Measurements from ENCODE around the gene GREM1. TPM values are rescaled to one million over a fixed set of nuclear protein-coding genes. Genes with fewer than 3 reads are reported as not detected.

Gene GREM1
- total and polyA plus RNA-seq, 2 of the 8 experiments (the other 6 are each of a cell fraction or from before 2014, with no cell fraction given), result 0.12 to 1.1 TPM

GRCh38 chr15:32767236-32767635 lies 49.4 kb downstream of the GREM1 start:
- CTCF ChIA-PET (ENCODE audit: partially characterized antibody), result no interaction called here
- H3K14ac ChIP-seq (ENCODE audit: insufficient read length), result no peak overlapping the region
- no peak overlapping the region for H2AK5ac ChIP-seq (ENCODE audit: low read depth, low read length)
- H2BK15ac ChIP-seq (ENCODE audit: low read length), result no peak overlapping the region
- H2AFZ ChIP-seq (ENCODE audit: low read length), result no peak overlapping the region
- H2BK5ac ChIP-seq (ENCODE audit: low read depth, low read length), result no peak overlapping the region
- no peaks in the 10 kb centered on the region for H3K36me3 ChIP-seq (ENCODE audit: control insufficient read depth in 2 of 4, insufficient read depth in 4 of 4, low read length in 3 of 4)
- no peak overlapping the region for H3K18ac ChIP-seq (ENCODE audit: extremely low read depth, low read length)
- H3K79me1 ChIP-seq (ENCODE audit: low read depth, low read length), result no peaks in the 10 kb centered on the region
- H4K5ac ChIP-seq (ENCODE audit: insufficient read length, low read depth, low read length), result no peak overlapping the region
- POLR2A ChIA-PET (ENCODE audit: partially characterized antibody), result no interaction called here
- no peak for DNase-seq (ENCODE audit: low read depth in 1 of 2, low spot score in 2 of 2)
- H3K9me3 ChIP-seq (ENCODE audit: insufficient read depth in 2 of 2, low read depth in 1 of 2, low read length in 1 of 2), result no peaks in the 10 kb centered on the region
- no peak overlapping the region for H3K27ac ChIP-seq (ENCODE audit: low read depth, low read length)
- H3K56ac ChIP-seq (replicated peaks; ENCODE audit: insufficient read length, low read depth, low read length), result no peak overlapping the region
- no peak overlapping the region for H3K9ac ChIP-seq (replicated peaks in 1 of 4; ENCODE audit: extremely low read depth in 1 of 4, low read depth in 3 of 4, low read length in 3 of 4)
- H3K27me3 ChIP-seq (replicated peaks in 1 of 4; ENCODE audit: control insufficient read depth in 3 of 4, extremely low read depth in 1 of 4, insufficient read depth in 3 of 4, low read length in 3 of 4), result no peaks in the 10 kb centered on the region
- H3K4me1 ChIP-seq (replicated peaks in 1 of 4; ENCODE audit: control insufficient read depth in 3 of 4, insufficient read depth in 4 of 4, low read length in 3 of 4), result no peaks in the 10 kb centered on the region
- H3K23me2 ChIP-seq (ENCODE audit: low read depth, low read length), result no peaks in the 10 kb centered on the region
- no peak overlapping the region for H3K4me2 ChIP-seq (ENCODE audit: insufficient read depth in 1 of 2, low read depth in 2 of 2, low read length in 2 of 2)
- H3K4ac ChIP-seq (replicated peaks; ENCODE audit: insufficient read length, low read depth, low read length), result no peak overlapping the region
- no peak overlapping the region for H3K23ac ChIP-seq (ENCODE audit: insufficient read length)
- 91% methylated on average over 1 of the region's 1 CpG; no CpG with 5 or more reads in 1 of the 2 experiments for WGBS, 2 experiments (ENCODE audit: extremely low coverage in 1 of 2, insufficient coverage in 1 of 2, insufficient read length in 1 of 2, insufficient replicate concordance in 2 of 2, low coverage in 1 of 2, low lambda C conversion rate in 2 of 2, missing lambda C conversion rate in 1 of 2)
- H2BK120ac ChIP-seq (replicated peaks; ENCODE audit: low read depth, low read length), result no peak overlapping the region
- no peak overlapping the region for H2BK12ac ChIP-seq (ENCODE audit: low read depth, low read length)
- no peaks in the 10 kb centered on the region for H3K79me2 ChIP-seq (ENCODE audit: control insufficient read depth in 1 of 2, insufficient read depth in 2 of 2, low read length in 2 of 2)
- no peak overlapping the region for H4K91ac ChIP-seq (replicated peaks; ENCODE audit: insufficient read length, low read length)
- TF ChIP-seq TAF1 (IDR thresholded peaks at IDR 0.05; ENCODE audit: low read depth, low read length), result no peak
- no peak for TF ChIP-seq SIX5 (IDR thresholded peaks at IDR 0.05; ENCODE audit: low read depth, low read length)
- TF ChIP-seq, protein P1, sequence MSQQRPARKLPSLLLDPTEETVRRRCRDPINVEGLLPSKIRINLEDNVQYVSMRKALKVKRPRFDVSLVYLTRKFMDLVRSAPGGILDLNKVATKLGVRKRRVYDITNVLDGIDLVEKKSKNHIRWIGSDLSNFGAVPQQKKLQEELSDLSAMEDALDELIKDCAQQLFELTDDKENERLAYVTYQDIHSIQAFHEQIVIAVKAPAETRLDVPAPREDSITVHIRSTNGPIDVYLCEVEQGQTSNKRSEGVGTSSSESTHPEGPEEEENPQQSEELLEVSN (IDR thresholded peaks at IDR 0.05), result no peak
- TF ChIP-seq JUN (IDR thresholded peaks at IDR 0.05; ENCODE audit: low read depth, low read length), result no peak
- no peak for TF ChIP-seq BCL11A (IDR thresholded peaks at IDR 0.05; ENCODE audit: low read depth in 2 of 2, low read length in 2 of 2)
- TF ChIP-seq TEAD4 (IDR thresholded peaks at IDR 0.05; ENCODE audit: low read depth, low read length), result no peak
- no peak for TF ChIP-seq ATF2 (IDR thresholded peaks at IDR 0.05; ENCODE audit: low read length)
- no peak for TF ChIP-seq EP300 (IDR thresholded peaks at IDR 0.05; ENCODE audit: borderline replicate concordance in 1 of 2, low read depth in 2 of 2, low read length in 2 of 2)
- no peak for TF ChIP-seq CTBP2 (IDR thresholded peaks at IDR 0.05; ENCODE audit: borderline replicate concordance, insufficient read depth, insufficient read length, low read length)
- no peak for TF ChIP-seq SP2 (IDR thresholded peaks at IDR 0.05; ENCODE audit: low read length)
- no peak for TF ChIP-seq SP4 (IDR thresholded peaks at IDR 0.05; ENCODE audit: low read length)
- TF ChIP-seq RXRA (IDR thresholded peaks at IDR 0.05; ENCODE audit: insufficient read depth, low read depth, low read length), result no peak
- no peaks in the 10 kb centered on the region for H4K20me1 ChIP-seq (replicated peaks in 1 of 2; ENCODE audit: control insufficient read depth in 1 of 2, insufficient read depth in 2 of 2, low read length in 2 of 2)
- FAIRE-seq, result no peak
- no peak overlapping the region for H3K4me3 ChIP-seq (ENCODE audit: extremely low read depth in 1 of 4, insufficient read depth in 2 of 4, low read depth in 3 of 4, low read length in 4 of 4)
- H4K8ac ChIP-seq (ENCODE audit: extremely low read depth, insufficient read depth, low read length), result no peak overlapping the region
- H2BK20ac ChIP-seq (ENCODE audit: low read length), result no peak overlapping the region

All from H1 (cell line).